A673 (cell line): ENCODE data around the gene CHRNB1. TPM values are rescaled to one million over a fixed set of nuclear protein-coding genes. Genes with fewer than 3 reads are reported as not detected.

ENCODE experiments used
- BruUV-seq: library from RNA; stranded (reverse); fragments of 400-500 nt; replicated peaks from 2 replicates; lab custom pipeline; 2021; lab: Mats Ljungman, UMichigan
- CTCF ChIA-PET: fragments of 300-600 bp; sonication (Branson Sonifier 250); formaldehyde crosslinking; loops from one replicate; lab custom pipeline; 2022; ENCODE audit warnings: antibody characterized with exemption; lab: Charles Lee
- POLR2A ChIA-PET: fragments of 300-600 bp; sonication (Branson Sonifier 250); formaldehyde crosslinking; loops from one replicate; lab custom pipeline; 2022; ENCODE audit warnings: antibody characterized with exemption; ENCODE audit not compliant: low non-redundant PET; lab: Charles Lee
- DNase-seq: peaks from one replicate; pipeline ENCODE4 v3.0.0-alpha.2; 2015; ENCODE audit warnings: low spot score
- H3K27ac ChIP-seq: fragments of 200-600 bp; sonication (generic); 2 replicates; pipeline ENCODE4 v1.5.1; 2016; ENCODE audit warnings: mixed run types, low read depth, mild to moderate bottlenecking, mixed read lengths, antibody characterized with exemption, low read length; ENCODE audit not compliant: poor library complexity, severe bottlenecking
- H3K27me3 ChIP-seq: fragments of 200-600 bp; sonication (generic); replicated peaks from 2 replicates; pipeline ENCODE4 v1.6.1; 2017; ENCODE audit warnings: mixed run types, low read depth, mild to moderate bottlenecking, mixed read lengths, antibody characterized with exemption, low read length; ENCODE audit not compliant: insufficient read depth, poor library complexity
- H3K36me3 ChIP-seq: fragments of 200-600 bp; sonication (generic); 2 replicates; pipeline ENCODE4 v1.6.1; 2016; ENCODE audit warnings: mixed run types, mild to moderate bottlenecking, mixed read lengths, antibody characterized with exemption, low read length; ENCODE audit not compliant: insufficient read depth, poor library complexity, severe bottlenecking
- H3K4me1 ChIP-seq: fragments of 200-600 bp; sonication (generic); 2 replicates; pipeline ENCODE4 v1.6.1; 2017; ENCODE audit warnings: mixed run types, mild to moderate bottlenecking, mixed read lengths, antibody characterized with exemption, low read length; ENCODE audit not compliant: insufficient read depth, poor library complexity, severe bottlenecking
- H3K4me3 ChIP-seq: fragments of 200-600 bp; sonication (generic); 2 replicates; pipeline ENCODE4 v1.5.1; 2016; ENCODE audit warnings: low read depth, mixed run types, mild to moderate bottlenecking, mixed read lengths, low read length; ENCODE audit not compliant: poor library complexity, severe bottlenecking
- H3K9me3 ChIP-seq: fragments of 200-600 bp; sonication (generic); 2 replicates; pipeline ENCODE4 v1.6.1; 2016; ENCODE audit warnings: mixed run types, low read depth, mild to moderate bottlenecking, mixed read lengths, antibody characterized with exemption, low read length; ENCODE audit not compliant: poor library complexity, severe bottlenecking
- CTCF ChIP-seq: fragments of 300-800, 200-600 bp; sonication (generic); conservative IDR thresholded peaks from 2 replicates; pipeline ENCODE4 v1.5.1; 2017; ENCODE audit warnings: low read depth, mild to moderate bottlenecking, antibody characterized with exemption, low read length, moderate library complexity, mixed read lengths
- EZH2 ChIP-seq: fragments of 200-600 bp; sonication (generic); IDR thresholded peaks from 2 replicates; pipeline ENCODE4 v1.6.1; 2017; ENCODE audit warnings: borderline replicate concordance, low read depth, mild to moderate bottlenecking, mixed read lengths, antibody characterized with exemption, low read length; ENCODE audit not compliant: poor library complexity, severe bottlenecking
- intact Hi-C: fragments of 100-400 bp; cut with micrococcal nuclease; formaldehyde crosslinking; loops from one replicate; pipeline ENCODE4 v1.10.0; 2022; ENCODE audit not compliant: unreplicated experiment
- total RNA-seq: library from RNA; stranded (reverse); gene quantifications from 2 replicates; pipeline ENCODE4 v1.2.3, GENCODE V29; 2021

CHRNB1 gene
- total RNA-seq, 1 experiment from 2014 or later, result 5.2 TPM

GRCh38 chr17:7426203-7426863, 18.5 kb upstream of the CHRNB1 start:
- ChIA-PET POLR2A (no interaction called here), CTCF (no interaction called here)
- Histone ChIP-seq H3K4me1 (no peaks in the 10 kb centered on the region), H3K36me3 (no peaks in the 10 kb centered on the region), H3K9me3 (no peaks in the 10 kb centered on the region), H3K27ac (no peak overlapping the region), H3K27me3 (no peaks in the 10 kb centered on the region), H3K4me3 (no peak overlapping the region)
- DNase-seq, result no peak
- BruUV-seq, result no TSS peak
- no peak for TF ChIP-seq CTCF
- TF ChIP-seq EZH2, result no peak
- intact Hi-C loops, result no loop called here

GRCh38 chr17:7426896-7427489, 17.9 kb upstream of the CHRNB1 start:
- Histone ChIP-seq H3K4me3 (no peak overlapping the region), H3K27me3 (no peaks in the 10 kb centered on the region), H3K27ac (no peak overlapping the region), H3K9me3 (no peaks in the 10 kb centered on the region), H3K36me3 (no peaks in the 10 kb centered on the region), H3K4me1 (no peaks in the 10 kb centered on the region)
- intact Hi-C loops, result no loop called here
- POLR2A ChIA-PET, result no interaction called here
- CTCF ChIA-PET, result interaction anchor here (0.6 kb wide), 1 partner anchor 188 kb away, joined by 3 read pairs; no protein-coding TSS in a partner anchor
- BruUV-seq, result no TSS peak
- TF ChIP-seq EZH2 (no peak), CTCF (no peak)
- DNase-seq, result no peak

GRCh38 chr17:7427549-7427948, 17.3 kb upstream of the CHRNB1 start:
- no peak for DNase-seq
- intact Hi-C loops, result no loop called here
- H3K9me3 ChIP-seq, result no peaks in the 10 kb centered on the region
- no peak overlapping the region for H3K27ac ChIP-seq
- H3K4me3 ChIP-seq, result no peak overlapping the region
- POLR2A ChIA-PET, result no interaction called here
- no TSS peak for BruUV-seq
- no peaks in the 10 kb centered on the region for H3K4me1 ChIP-seq
- no peaks in the 10 kb centered on the region for H3K36me3 ChIP-seq
- H3K27me3 ChIP-seq, result no peaks in the 10 kb centered on the region
- TF ChIP-seq CTCF (no peak), EZH2 (no peak)
- CTCF ChIA-PET, result interaction anchor here (0.6 kb wide), 1 partner anchor 188 kb away, joined by 3 read pairs; no protein-coding TSS in a partner anchor
